Choroid plexus epithelial cell (primary cell): Measurements from ENCODE around the gene KCNQ5.
A peak's percentile ranks its signal among the peaks of the same experiment; 100 is the strongest.

ENCODE experiments used
- DNase-seq: peaks from one replicate; pipeline ENCODE4 v3.0.0-alpha.2; 2010; ENCODE audit warnings: low read depth
- H3K4me3 ChIP-seq: 2 replicates; pipeline ENCODE4 v1.5.1; 2011; ENCODE audit warnings: low read depth, mild to moderate bottlenecking, control low read depth, low read length, moderate library complexity
- CTCF ChIP-seq: conservative IDR thresholded peaks from 2 replicates; pipeline ENCODE4 v1.5.1; 2011; ENCODE audit warnings: low read depth, mild to moderate bottlenecking, control low read depth, inconsistent platforms, low read length, moderate library complexity

Gene KCNQ5

GRCh38 chr6:72809746-72810379, 188.0 kb downstream of the KCNQ5 start:
- no peak overlapping the region for H3K4me3 ChIP-seq
- TF ChIP-seq CTCF: no peak
- DNase-seq: no peak

DNA sequence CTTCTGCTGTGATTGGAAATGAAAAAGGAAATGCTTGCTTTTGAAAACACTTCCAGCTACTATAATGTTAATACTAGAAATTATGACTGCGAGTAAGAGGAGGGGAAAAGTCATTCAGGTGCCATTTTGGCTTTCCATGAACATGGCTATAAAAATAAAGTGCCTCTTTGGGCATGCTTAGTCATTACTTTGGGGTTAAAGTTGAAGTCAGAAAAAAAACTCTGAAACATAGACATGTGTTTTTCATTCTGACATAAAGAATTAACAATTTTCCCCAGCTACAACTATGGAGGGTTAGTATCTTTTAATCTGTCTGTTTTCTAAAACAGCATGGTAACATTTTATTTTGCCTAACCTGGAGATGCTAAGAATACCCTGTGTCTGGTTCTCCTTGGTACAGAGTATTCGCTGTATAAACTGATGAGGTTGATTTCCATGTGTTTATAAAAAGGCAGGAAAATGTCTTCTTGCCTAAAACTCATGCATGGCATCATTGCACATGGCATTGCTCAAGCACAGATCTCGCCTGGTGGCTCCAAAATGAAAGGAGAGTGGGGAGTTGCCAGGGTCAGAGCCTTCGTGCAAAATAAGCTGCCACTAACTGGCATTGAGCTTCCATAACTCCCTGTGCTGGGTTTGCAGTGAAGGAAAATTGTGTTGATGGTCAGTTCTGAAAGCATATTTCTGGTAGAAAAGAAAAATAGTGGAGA, 188.9 kb downstream of the KCNQ5 start:
- H3K4me3 ChIP-seq: no peak overlapping the region
- DNase-seq: no peak
- TF ChIP-seq CTCF: no peak

DNA sequence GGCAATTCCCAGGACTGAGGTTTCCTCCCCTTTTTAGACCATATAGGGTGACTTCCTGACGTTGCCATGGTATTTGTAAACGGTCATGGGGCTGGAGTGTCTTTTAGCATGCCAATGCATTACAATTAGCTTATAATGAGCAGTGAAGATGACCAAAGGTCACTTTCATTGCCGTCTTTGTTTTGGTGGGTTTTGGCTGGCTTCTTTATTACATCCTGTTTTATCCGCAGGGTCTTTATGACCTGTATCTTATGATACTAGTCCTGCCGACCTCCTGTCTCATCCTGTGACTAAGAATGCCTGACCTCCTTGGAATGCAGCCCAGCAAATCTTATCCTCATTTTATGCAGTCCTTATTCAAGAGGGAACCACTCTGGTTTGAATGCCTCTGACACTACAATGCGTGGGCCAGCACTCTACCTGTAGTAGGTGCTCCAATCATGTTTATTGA, 190.1 kb downstream of the KCNQ5 start:
- no peak for TF ChIP-seq CTCF
- DNase-seq: peak; percentile 30
- no peak overlapping the region for H3K4me3 ChIP-seq

GRCh38 chr6:72813807-72814596, 192.1 kb downstream of the KCNQ5 start:
- DNase-seq: no peak
- no peak overlapping the region for H3K4me3 ChIP-seq
- no peak for TF ChIP-seq CTCF

DNA sequence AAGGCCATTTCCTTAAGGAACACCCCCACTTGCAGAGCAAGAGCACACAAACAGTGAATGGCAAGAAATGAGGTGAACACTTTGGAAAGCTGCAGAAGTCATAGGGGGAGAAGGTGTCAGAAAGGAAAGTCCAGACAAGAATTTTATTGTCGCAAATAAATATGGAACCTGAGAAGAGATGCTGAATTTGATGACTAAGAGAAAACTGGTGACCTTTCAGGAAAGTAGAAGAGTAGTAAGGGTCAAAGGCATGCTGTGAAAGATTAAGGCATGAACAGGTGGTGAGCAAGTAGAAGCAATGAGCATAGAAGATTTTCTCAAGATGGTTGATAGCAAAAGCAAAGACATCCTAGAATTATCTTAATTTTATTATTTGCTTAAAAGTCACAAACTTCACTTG, 194.2 kb downstream of the KCNQ5 start:
- no peak for DNase-seq
- H3K4me3 ChIP-seq: no peak overlapping the region
- no peak for TF ChIP-seq CTCF

- H3K4me3 ChIP-seq: no peak overlapping the region
- TF ChIP-seq CTCF: no peak
- DNase-seq: no peak
These were observed 195.3 kb downstream of the KCNQ5 start for GRCh38 chr6:72817208-72817607.
